GM19463 (cell line): ENCODE data around the gene ZNF236.

Source experiments
- ATAC-seq: cut with Tn5 transposase; IDR thresholded peaks from one replicate; pipeline ENCODE4 v1.9.1; 2021; ENCODE audit warnings: mild to moderate bottlenecking, moderate library complexity; ENCODE audit not compliant: unreplicated experiment

ZNF236 gene

GRCh38 chr18:76967721-76968472 is 145.5 kb downstream of the ZNF236 start:
- no peak for ATAC-seq

GRCh38 chr18:76970770-76971559 is 148.6 kb downstream of the ZNF236 start:
- ATAC-seq = no peak

GRCh38 chr18:76972241-76972640 is 149.9 kb downstream of the ZNF236 start:
- no peak for ATAC-seq

DNA sequence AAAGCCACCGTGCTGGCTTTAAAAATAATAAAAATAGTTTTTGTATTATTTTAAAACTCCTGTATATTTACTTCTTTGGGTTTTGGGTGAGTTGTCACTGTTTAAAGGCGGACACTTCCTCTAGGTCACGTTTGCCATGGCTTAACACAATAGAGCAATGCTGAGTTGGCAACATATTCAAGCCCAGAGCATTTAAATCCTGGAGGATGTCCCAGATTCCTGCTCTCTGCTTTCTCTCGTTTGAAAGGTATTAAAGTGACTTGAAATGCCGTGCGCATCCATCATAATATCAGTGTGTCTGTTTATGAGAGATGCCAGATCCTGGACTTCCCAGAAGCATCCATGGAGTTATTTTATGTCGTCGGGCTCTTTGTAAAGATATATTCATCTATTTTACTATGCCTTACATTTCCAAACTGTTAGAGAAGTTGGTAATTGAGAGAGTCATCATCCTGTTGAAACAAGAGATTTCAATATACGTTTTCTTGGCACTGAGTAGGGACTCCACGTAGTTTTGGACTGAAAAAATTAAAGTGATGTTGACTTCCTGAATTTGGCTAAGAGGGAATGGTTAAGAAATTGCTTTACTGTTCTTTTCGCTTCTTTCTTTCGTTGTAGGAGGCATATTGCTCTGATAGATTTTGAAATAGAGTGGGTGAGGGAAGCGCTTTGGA is 150.6 kb downstream of the ZNF236 start:
- ATAC-seq = no peak

DNA sequence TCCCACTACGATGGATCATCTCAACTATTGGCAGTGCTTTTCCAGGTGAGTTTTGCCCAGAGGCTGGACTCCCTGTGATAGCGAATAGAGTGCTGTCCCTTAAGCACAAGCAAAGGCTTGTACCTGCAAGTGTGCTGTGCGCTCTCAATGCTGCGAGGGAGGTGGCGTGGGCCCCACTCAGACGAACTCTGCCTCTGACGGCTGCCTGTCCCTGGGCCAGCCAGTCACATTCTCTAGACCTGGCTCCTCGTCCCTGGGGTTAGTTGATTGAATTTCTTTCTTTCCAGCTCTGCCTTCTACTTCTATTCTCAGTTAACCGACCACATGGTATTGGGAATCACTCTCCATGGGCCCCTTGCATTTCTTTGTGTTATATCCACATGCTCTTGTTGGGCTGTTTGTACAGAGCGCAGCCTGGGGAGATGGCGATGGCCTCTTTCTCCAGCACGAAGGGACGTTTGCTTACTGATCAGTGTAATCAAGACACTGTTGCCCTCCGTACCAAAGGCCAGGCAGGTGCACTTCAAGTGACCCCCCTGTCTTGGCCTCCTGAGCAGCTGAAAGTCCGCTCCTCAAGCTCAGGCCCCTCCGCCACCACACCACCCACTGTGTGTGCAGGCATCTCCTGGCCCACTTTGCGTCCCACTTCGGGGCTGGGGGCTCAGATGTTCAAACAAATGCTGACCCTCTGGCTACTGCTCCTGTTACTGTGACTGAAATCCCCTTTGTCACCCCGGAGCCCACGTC is 151.3 kb downstream of the ZNF236 start:
- no peak for ATAC-seq

GRCh38 chr18:76974386-76974785 is 152.0 kb downstream of the ZNF236 start:
- no peak for ATAC-seq

DNA sequence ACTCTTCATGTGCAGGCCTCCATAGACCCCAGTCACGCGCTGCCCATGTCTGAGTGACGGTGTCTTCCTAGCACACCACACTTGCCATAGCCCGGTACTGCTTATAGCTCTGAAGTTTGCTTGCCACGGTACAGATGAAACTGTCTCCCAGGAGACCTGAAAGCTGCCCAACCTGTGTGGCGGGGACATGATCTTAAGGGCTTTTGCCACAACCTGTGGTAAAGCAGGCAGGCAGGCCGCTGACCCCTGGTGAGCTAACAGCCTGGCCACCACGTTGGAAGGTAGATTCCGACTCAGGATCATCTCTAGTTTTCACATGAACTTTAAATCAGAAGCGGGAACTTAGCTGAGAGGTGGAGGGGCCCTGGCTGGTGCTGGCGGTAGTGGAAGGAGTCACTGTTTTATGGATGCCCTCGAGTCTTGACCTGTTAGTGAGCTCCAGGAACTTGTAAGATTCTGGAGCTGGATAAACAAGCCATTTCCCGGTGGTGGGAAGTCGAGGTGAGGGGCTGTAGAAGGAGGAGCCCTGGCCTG is 153.3 kb downstream of the ZNF236 start:
- no peak for ATAC-seq

GRCh38 chr18:76977108-76977621 is 154.8 kb downstream of the ZNF236 start:
- no peak for ATAC-seq

- ATAC-seq = no peak
Observed at GRCh38 chr18:76977684-76978232, 155.4 kb downstream of the ZNF236 start.

- no peak for ATAC-seq
Observed at GRCh38 chr18:76978616-76979015, 156.3 kb downstream of the ZNF236 start.

GRCh38 chr18:76979111-76979751 is 156.9 kb downstream of the ZNF236 start:
- ATAC-seq = no peak

DNA sequence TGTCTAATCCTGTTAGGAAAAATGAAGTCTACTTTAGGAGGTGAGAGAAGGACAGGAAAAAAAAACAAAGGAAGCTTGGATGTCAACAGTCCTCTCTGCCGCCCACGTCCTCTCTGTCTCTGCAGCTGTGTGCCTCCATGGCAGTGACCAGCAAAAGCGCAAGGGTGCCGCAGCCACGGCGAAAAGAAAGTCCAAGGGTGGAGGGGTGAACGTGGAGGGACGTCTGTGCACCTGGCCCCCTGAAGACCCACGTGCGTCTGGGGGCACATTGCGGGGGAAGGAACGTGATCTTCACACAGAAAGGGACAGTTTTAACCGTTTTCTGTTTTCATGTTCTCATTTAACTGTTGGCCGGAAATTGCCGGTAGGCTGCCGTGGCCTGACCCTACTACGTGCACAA is 157.5 kb downstream of the ZNF236 start:
- no peak for ATAC-seq

GRCh38 chr18:76980663-76981395 is 158.5 kb downstream of the ZNF236 start:
- peak; percentile 30 for ATAC-seq

GRCh38 chr18:76981396-76981968 is 159.1 kb downstream of the ZNF236 start:
- ATAC-seq = peak; percentile 46

DNA sequence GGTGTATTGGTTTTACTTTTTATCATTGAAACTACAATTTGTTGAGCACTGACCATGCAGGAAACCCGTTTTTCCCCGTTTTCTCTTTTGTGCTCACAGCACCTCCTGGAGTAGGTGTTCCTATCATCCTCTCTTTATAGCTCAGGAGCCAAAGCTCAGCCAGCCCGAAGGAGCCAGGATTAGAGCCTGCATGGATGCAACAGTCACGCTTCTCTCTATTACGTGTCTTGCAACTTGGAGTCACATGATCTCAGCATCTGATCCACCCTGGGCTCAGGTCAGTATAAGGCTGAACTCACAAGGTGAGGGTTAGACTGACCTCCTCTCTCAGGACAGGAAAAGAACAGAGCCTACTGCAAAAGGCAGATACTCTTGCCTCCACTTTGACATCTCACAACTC is 159.7 kb downstream of the ZNF236 start:
- ATAC-seq = no peak

- ATAC-seq = peak; percentile 59
Observed at GRCh38 chr18:76982841-76983583, 160.7 kb downstream of the ZNF236 start.

DNA sequence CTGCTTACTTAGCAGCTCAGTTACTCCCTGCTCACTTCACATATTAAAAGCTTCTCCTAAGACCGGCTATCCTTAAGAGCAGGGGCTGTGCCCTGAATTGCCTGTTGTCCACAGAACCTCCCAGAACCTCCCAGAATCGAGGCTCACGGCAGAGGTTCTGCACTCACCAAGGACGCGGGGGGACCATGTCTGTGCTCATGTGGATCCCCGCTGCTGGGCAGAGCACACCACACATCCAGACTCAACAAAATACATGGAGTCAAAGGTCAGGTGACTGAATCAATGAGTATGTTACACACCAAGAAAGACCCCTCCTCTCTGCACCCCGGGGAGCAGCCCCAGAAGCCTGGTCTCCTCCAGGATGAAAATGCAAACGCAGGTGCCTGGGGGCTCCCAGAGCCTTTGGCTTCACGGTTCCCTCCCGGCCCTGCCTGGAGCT is 161.3 kb downstream of the ZNF236 start:
- no peak for ATAC-seq
